ENCODE data around the gene PLK1.

The PLK1 gene

DNA sequence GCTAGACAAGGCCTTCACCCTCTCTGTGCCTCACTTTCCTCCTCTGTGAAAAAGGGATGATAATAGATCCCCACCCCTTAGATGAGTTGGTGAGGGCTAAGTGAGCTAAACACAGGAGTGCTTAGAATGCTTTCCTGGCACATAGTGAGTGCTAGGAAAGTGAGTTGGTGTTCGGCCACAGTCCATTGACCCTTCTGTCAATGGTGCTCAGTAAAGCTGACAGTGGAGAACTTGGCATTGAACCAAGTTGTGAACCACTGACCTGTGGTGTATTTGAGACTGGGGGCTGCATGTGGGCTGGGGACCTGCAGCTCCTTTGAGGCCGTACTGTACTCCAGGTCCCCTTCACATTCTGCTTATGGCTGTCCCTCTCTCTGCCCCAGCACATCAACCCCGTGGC, 4.8 kb downstream of the PLK1 start:
- no peak for DNase-seq (ENCODE audit: extremely low read depth, insufficient read length)
- no peaks in the 10 kb centered on the region for H3K27me3 ChIP-seq (replicated peaks; ENCODE audit: control insufficient read depth, insufficient read depth, low read length)
- peaks cover 33% of the 10 kb centered on the region for H3K36me3 ChIP-seq (ENCODE audit: control insufficient read depth, insufficient read depth, low read length)
- no peak for TF ChIP-seq CTCF (IDR thresholded peaks at IDR 0.05; ENCODE audit: insufficient read depth, low read length, poor library complexity, severe bottlenecking)
- no peak overlapping the region for H3K4me3 ChIP-seq (replicated peaks; ENCODE audit: low read depth, low read length)

DNA sequence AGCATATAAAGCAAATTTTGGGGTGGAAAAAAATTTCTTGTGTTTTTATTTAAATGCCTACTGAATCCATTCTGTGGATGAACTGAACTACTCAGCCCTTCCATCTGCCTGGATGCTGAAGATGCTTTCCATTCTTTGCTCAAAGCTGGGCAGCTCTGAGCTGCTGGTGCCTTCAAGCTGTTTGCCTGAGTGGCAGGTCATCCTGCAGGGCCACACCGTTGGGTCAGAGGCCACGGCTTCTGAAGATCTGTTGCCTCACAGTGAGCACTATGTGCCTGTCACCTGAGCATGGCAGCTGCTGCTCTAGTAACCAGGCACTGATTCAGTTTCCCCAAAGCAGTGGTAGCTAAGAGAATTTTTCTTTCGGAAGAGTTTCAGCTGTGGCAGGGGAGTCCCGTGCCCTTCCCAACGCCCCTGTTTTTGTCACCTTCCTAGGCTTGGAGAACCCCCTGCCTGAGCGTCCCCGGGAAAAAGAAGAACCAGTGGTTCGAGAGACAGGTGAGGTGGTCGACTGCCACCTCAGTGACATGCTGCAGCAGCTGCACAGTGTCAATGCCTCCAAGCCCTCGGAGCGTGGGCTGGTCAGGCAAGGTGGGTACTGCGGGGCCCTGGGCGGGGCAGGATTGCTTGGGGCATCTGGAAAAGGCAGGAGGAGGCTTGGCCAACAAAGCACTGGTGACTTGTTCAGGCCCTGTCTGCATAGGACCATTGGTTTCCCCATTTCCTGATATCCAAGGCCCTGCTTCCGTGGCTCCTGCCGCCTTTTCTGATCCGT, 8.5 kb downstream of the PLK1 start:
- Histone ChIP-seq H3K27me3 (replicated peaks; ENCODE audit: control insufficient read depth, insufficient read depth, low read length) (no peaks in the 10 kb centered on the region), H3K36me3 (ENCODE audit: control insufficient read depth, insufficient read depth, low read length) (peaks cover 41% of the 10 kb centered on the region)
- TF ChIP-seq CTCF (IDR thresholded peaks at IDR 0.05; ENCODE audit: insufficient read depth, low read length, poor library complexity, severe bottlenecking), result no peak

GRCh38 chr16:23689442-23690187, 10.9 kb downstream of the PLK1 start:
- DNase-seq (ENCODE audit: extremely low read depth, insufficient read length), result no peak
- Histone ChIP-seq H3K4me3 (replicated peaks; ENCODE audit: low read depth, low read length) (no peak overlapping the region), H3K36me3 (ENCODE audit: control insufficient read depth, insufficient read depth, low read length) (peaks cover 29% of the 10 kb centered on the region), H3K27me3 (replicated peaks; ENCODE audit: control insufficient read depth, insufficient read depth, low read length) (no peaks in the 10 kb centered on the region)
- TF ChIP-seq CTCF (IDR thresholded peaks at IDR 0.05; ENCODE audit: insufficient read depth, low read length, poor library complexity, severe bottlenecking), result no peak

More for the DNA sequence above, 8.5 kb downstream of the PLK1 start:
- no peak for DNase-seq (ENCODE audit: extremely low read depth, insufficient read length)
- H3K4me3 ChIP-seq (replicated peaks; ENCODE audit: low read depth, low read length), result no peak overlapping the region

DNA sequence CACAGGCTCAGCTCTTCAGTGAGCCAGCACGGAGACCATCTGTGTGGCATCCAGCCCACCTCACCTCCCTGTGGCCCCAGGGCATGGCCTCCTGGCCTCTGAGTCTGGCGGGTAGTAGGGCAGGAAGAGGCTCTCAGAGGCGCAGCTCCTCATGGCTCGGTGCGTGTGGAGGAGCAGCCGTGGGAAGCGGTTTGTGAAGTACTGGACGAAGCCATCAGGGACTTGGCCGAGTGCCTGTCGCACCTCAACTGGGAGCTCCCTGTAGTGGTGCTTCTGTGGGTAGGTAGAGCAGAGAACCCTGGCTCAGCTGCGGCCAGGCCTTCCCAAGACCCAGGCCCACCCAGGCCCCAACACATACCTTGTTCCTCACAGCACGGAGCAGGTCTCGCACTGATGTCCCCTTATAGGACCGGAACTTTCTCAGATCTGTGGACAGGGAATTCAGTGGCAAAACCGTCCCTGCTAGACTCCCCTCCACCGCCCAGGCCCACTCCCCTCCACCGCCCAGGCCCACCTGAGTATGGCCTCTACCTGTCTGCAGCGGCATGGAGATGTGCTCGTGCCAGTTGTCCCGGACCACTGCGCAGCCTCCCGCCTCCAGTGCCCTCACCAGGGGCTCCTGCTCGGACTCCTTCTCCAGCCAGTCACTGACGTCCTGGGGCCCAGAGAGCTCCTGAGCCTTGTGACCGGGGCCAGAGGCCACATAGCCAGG, 12.2 kb downstream of the PLK1 start:
- no peak for DNase-seq (ENCODE audit: extremely low read depth, insufficient read length)
- H3K27me3 ChIP-seq (replicated peaks; ENCODE audit: control insufficient read depth, insufficient read depth, low read length), result no peaks in the 10 kb centered on the region
- peaks cover 27% of the 10 kb centered on the region for H3K36me3 ChIP-seq (ENCODE audit: control insufficient read depth, insufficient read depth, low read length)
- H3K4me3 ChIP-seq (replicated peaks; ENCODE audit: low read depth, low read length), result no peak overlapping the region
- TF ChIP-seq CTCF (IDR thresholded peaks at IDR 0.05; ENCODE audit: insufficient read depth, low read length, poor library complexity, severe bottlenecking), result no peak

DNA sequence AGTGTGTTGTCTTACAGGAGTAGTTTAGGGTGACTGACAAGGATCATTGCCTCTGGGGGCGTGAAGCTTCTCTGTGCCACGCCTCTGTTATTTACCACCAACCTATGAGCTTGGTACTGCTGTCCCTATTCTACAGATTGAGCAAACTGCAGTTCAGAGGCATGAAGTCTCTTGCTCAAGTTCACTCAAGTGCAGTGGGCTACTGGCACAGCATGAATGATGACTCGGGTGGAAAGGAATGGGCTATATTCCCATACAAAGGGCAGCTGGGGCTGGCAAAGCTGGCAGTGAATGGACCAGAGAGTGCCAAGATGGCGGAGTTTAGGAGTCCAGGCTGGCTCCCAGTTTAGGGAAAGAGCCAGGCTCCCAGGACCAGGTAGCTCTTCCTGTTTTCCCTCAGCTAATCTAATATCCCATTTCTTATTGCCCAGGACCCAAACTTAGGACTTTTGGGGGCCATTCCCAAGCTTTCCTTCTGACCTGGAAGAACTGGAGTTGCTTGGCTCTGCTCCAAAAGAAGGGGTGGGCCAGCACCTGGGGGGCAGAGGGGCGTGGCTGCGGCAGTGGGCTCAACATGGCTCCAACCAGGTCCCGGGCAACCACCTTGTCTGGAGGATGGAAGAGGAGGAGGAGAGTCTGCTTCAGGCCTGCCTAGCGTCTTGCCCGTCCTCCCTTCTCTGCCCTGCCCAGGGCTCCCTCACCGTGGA, 12.9 kb downstream of the PLK1 start:
- peaks cover 27% of the 10 kb centered on the region for H3K36me3 ChIP-seq (ENCODE audit: control insufficient read depth, insufficient read depth, low read length)
- no peak for TF ChIP-seq CTCF (IDR thresholded peaks at IDR 0.05; ENCODE audit: insufficient read depth, low read length, poor library complexity, severe bottlenecking)
- H3K27me3 ChIP-seq (replicated peaks; ENCODE audit: control insufficient read depth, insufficient read depth, low read length), result no peaks in the 10 kb centered on the region
- H3K4me3 ChIP-seq (replicated peaks; ENCODE audit: low read depth, low read length), result no peak overlapping the region
- no peak for DNase-seq (ENCODE audit: extremely low read depth, insufficient read length)

Data from GM06990 (cell line).